CD4-positive, alpha-beta memory T cell (primary cell): Measurements from ENCODE around the gene NAV3. TPM values are rescaled to one million over a fixed set of nuclear protein-coding genes. Genes with fewer than 3 reads are reported as not detected.

Experiments
- CTCF ChIA-PET: fragments of 350-600 bp; sonication (Branson Sonifier 250); formaldehyde crosslinking; loops from one replicate; lab custom pipeline; 2021; ENCODE audit warnings: inconsistent platforms; ENCODE audit not compliant: partially characterized antibody; lab: Charles Lee
- POLR2A ChIA-PET: fragments of 350-600 bp; sonication (Branson Sonifier 250); formaldehyde crosslinking; loops from one replicate; lab custom pipeline; 2021; ENCODE audit not compliant: partially characterized antibody; lab: Charles Lee
- DNase-seq, 5 donors: peaks; one replicate each; pipeline versions ENCODE4 v3.0.0 to v3.0.0-alpha.2; 2020 to 2022; ENCODE audit warnings: mixed read lengths in 1 of 5
- H3K27ac ChIP-seq: one replicate; pipeline ENCODE4 v1.7.0; 2013; ENCODE audit warnings: low read depth, low read length
- H3K27me3 ChIP-seq: 2 replicates; pipeline ENCODE4 v1.7.0; 2013; ENCODE audit warnings: mild to moderate bottlenecking, low read length, moderate library complexity; ENCODE audit not compliant: insufficient read depth
- H3K36me3 ChIP-seq: 2 replicates; pipeline ENCODE4 v1.7.0; 2013; ENCODE audit warnings: mild to moderate bottlenecking, low read length, moderate library complexity; ENCODE audit not compliant: insufficient read depth
- H3K4me1 ChIP-seq: 2 replicates; pipeline ENCODE4 v1.7.0; 2013; ENCODE audit warnings: mild to moderate bottlenecking, low read length, moderate library complexity; ENCODE audit not compliant: insufficient read depth
- H3K4me3 ChIP-seq, 2 donors: one replicate each; pipeline ENCODE4 v1.7.0; 2013; ENCODE audit warnings: low read length in 2 of 2, mild to moderate bottlenecking in 1 of 2
- H3K9me3 ChIP-seq, 2 donors: one replicate each; pipeline ENCODE4 v1.7.0; 2013; ENCODE audit warnings: low read length in 2 of 2, control low read depth in 1 of 2; ENCODE audit not compliant: control insufficient read depth in 1 of 2
- H3K27ac Mint-ChIP-seq, 7 donors: one replicate each; pipeline ENCODE4 v1.8.0; 2020 to 2021; ENCODE audit warnings: mixed read lengths in 7 of 7, mild to moderate bottlenecking in 6 of 7, inconsistent platforms in 3 of 7, moderate library complexity in 3 of 7
- H3K27me3 Mint-ChIP-seq, 2 donors: one replicate each; pipeline ENCODE4 v1.8.0; 2020 to 2021; ENCODE audit warnings: mixed read lengths in 2 of 2
- H3K36me3 Mint-ChIP-seq, 2 donors: one replicate each; pipeline ENCODE4 v1.8.0; 2020 to 2021; ENCODE audit warnings: mixed read lengths in 2 of 2, inconsistent platforms in 1 of 2, mild to moderate bottlenecking in 1 of 2
- H3K4me1 Mint-ChIP-seq, 4 donors: one replicate each; pipeline ENCODE4 v1.8.0; 2020 to 2021; ENCODE audit warnings: mixed read lengths in 4 of 4, mild to moderate bottlenecking in 1 of 4
- H3K4me3 Mint-ChIP-seq, 8 donors: one replicate each; pipeline ENCODE4 v1.8.0; 2020 to 2021; ENCODE audit warnings: mixed read lengths in 8 of 8, mild to moderate bottlenecking in 7 of 8, moderate library complexity in 6 of 8, inconsistent platforms in 3 of 8
- H3K9me3 Mint-ChIP-seq, 8 donors: one replicate each; pipeline ENCODE4 v1.8.0; 2020 to 2021; ENCODE audit warnings: mixed read lengths in 8 of 8, mild to moderate bottlenecking in 5 of 8, inconsistent platforms in 3 of 8, moderate library complexity in 1 of 8
- intact Hi-C: fragments of 100-400 bp; cut with micrococcal nuclease; formaldehyde crosslinking; loops from one replicate; pipeline ENCODE4 v1.15.1; 2023
- polyA plus RNA-seq, 2 donors: library from polyadenylated mRNA; unstranded; fragments of 300-500 nt; fragmentation: Illumina TruSeq; gene quantifications; one replicate each; pipeline ENCODE4 v1.2.3, GENCODE V29; 2021
- total RNA-seq, 2 experiments: library from RNA; stranded (reverse); gene quantifications; one replicate each; pipeline ENCODE4 v1.2.3, GENCODE V29; 2021

NAV3 gene
- total and polyA plus RNA-seq, 4 experiments from 2014 or later = not detected

DNA sequence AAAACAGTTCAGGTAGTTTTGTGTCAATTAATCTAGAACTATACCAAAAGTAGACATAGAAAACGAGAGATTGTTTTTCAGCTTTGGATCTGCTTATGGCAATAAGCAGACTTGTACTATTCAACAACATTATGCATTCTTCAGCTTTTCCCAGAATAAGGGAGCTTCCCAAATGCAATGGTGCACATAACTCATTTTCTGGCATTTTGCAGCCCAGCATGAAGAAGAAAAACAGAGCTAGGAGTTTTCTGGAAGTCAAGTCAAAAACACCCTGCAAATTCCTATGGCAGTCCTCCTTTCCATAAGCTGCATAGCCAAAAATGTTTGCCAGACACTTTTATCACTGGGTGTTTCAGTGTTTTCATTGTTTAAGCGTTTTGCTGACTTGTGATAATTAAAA, 314.7 kb downstream of the NAV3 start:
- Histone ChIP-seq H3K4me3 (no peak overlapping the region), H3K4me1 (no peaks in the 10 kb centered on the region), H3K36me3 (no peaks in the 10 kb centered on the region), H3K27me3 (no peaks in the 10 kb centered on the region), H3K27ac (no peak overlapping the region), H3K9me3 (no peaks in the 10 kb centered on the region)
- POLR2A ChIA-PET = no interaction called here
- no peak overlapping the region for H3K4me3 Mint-ChIP-seq
- CTCF ChIA-PET = interaction anchor here (1.0 kb wide), 1 partner anchor 35 kb away, joined by 3 read pairs; no protein-coding TSS in a partner anchor
- H3K36me3 Mint-ChIP-seq = no peaks in the 10 kb centered on the region
- no peaks in the 10 kb centered on the region for H3K27me3 Mint-ChIP-seq
- intact Hi-C loops = loop anchor here (5.0 kb wide), 1 partner anchor 1592 kb away; no protein-coding TSS in a partner anchor
- no peak for DNase-seq
- H3K9me3 Mint-ChIP-seq = no peaks in the 10 kb centered on the region
- H3K27ac Mint-ChIP-seq = no peak overlapping the region
- H3K4me1 Mint-ChIP-seq = no peaks in the 10 kb centered on the region

DNA sequence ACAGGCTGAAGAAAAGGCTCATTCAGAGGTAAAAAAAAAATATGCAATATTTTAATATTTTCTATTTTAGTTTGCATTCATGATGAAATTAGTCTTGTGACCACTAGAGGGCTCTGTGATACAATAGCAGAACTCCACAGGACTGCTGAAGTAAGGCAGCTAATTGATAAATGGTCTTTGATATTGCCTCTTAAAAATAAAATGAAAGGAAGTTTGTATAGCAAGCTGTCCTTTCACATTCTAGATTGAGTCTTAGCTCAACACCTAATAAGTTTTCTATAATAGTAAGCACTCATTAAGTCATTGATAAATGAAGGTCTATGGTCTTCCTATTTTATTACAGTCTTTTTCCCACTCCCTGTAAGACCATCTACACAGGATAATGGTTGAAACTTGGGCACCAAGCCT, 315.7 kb downstream of the NAV3 start:
- no peaks in the 10 kb centered on the region for H3K9me3 Mint-ChIP-seq
- Histone ChIP-seq H3K9me3 (no peaks in the 10 kb centered on the region), H3K4me3 (no peak overlapping the region), H3K27ac (no peak overlapping the region), H3K36me3 (no peaks in the 10 kb centered on the region), H3K4me1 (no peaks in the 10 kb centered on the region), H3K27me3 (no peaks in the 10 kb centered on the region)
- intact Hi-C loops = loop anchor here (5.0 kb wide), 1 partner anchor 1591 kb away; no protein-coding TSS in a partner anchor
- ChIA-PET POLR2A (no interaction called here), CTCF (interaction anchor here (1.0 to 1.3 kb wide), 2 partner anchors 25 to 34 kb away, joined by 3 read pairs; no protein-coding TSS in a partner anchor)
- H3K27ac Mint-ChIP-seq = no peak overlapping the region
- no peak overlapping the region for H3K4me3 Mint-ChIP-seq
- H3K4me1 Mint-ChIP-seq = no peaks in the 10 kb centered on the region
- no peaks in the 10 kb centered on the region for H3K36me3 Mint-ChIP-seq
- no peaks in the 10 kb centered on the region for H3K27me3 Mint-ChIP-seq
- peak in 1 of 5 donors; percentile 2 for DNase-seq

DNA sequence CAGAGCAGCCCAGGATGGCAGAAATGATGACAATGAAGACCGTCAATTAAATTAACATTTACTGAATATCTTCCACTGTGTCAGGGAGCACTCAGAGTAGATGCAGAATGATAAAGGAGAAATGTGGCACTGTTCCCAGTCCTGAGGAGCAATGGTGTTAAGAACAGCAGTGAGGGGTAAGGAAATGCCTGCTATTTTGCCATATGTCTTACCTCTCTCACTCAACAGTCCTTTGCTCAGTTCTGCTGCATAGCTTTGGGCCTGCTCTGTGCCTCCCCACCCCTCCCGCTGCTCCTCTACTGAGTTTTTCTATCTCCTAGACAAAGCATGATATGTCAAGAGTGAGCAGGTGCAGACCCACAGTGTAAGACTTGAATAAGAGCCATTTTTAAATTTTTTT, 318.8 kb downstream of the NAV3 start:
- Mint-ChIP-seq H3K27me3 (no peaks in the 10 kb centered on the region), H3K4me3 (no peak overlapping the region), H3K27ac (no peak overlapping the region), H3K4me1 (no peaks in the 10 kb centered on the region), H3K9me3 (peaks cover 0 to 2% (median 0%) of the 10 kb centered on the region in 8 donors), H3K36me3 (no peaks in the 10 kb centered on the region)
- Histone ChIP-seq H3K36me3 (no peaks in the 10 kb centered on the region), H3K27ac (no peak overlapping the region), H3K9me3 (no peaks in the 10 kb centered on the region), H3K4me1 (no peaks in the 10 kb centered on the region), H3K4me3 (no peak overlapping the region), H3K27me3 (no peaks in the 10 kb centered on the region)
- POLR2A ChIA-PET = no interaction called here
- CTCF ChIA-PET = no interaction called here
- intact Hi-C loops = loop anchor here (5.0 kb wide), 1 partner anchor 1588 kb away; no protein-coding TSS in a partner anchor
- no peak for DNase-seq

DNA sequence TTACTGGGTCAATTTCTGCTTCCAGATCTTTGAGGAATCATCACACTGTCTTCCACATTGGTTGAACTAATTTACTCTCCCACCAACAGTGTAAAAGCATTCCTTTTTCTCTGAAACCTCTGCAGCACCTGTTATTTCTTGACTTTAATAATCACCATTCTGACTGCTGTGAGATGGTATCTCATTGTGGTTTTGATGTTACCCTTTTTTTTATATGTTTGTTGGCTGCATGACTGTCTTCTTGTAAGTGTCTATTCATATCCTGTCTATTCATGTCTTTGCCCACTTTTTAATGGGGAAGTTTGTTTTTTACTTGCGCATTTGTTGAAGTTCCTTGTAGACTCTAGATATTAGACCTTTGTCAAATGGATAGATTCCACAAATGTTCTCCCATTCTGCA, 324.9 kb downstream of the NAV3 start:
- ChIA-PET POLR2A (no interaction called here), CTCF (no interaction called here)
- Mint-ChIP-seq H3K9me3 (peaks cover 0 to 8% (median 3%) of the 10 kb centered on the region in 8 donors), H3K36me3 (no peaks in the 10 kb centered on the region), H3K27me3 (no peaks in the 10 kb centered on the region), H3K27ac (no peak overlapping the region), H3K4me3 (no peak overlapping the region), H3K4me1 (no peaks in the 10 kb centered on the region)
- Histone ChIP-seq H3K4me3 (no peak overlapping the region), H3K27me3 (no peaks in the 10 kb centered on the region), H3K36me3 (no peaks in the 10 kb centered on the region), H3K9me3 (no peaks in the 10 kb centered on the region), H3K27ac (no peak overlapping the region), H3K4me1 (no peaks in the 10 kb centered on the region)
- intact Hi-C loops = no loop called here
- no peak for DNase-seq

DNA sequence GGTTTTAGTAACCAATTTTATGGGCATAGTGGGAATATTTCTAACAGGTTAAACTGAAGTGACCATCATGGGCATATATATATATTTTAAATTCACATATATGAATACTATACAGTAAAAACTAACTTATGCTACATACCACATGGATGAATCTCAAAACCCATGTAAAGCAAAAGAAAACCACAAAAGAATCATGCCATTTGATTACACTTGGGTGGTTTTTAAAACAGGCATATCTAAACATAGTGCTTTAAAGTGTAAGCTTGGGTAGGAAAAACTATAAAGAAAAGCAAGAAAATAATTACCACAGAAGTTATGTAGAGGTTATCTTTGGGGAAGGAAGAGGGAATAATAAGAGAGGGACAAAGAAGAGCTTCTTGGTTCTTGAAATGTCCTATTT, 326.1 kb downstream of the NAV3 start:
- intact Hi-C loops = no loop called here

DNA sequence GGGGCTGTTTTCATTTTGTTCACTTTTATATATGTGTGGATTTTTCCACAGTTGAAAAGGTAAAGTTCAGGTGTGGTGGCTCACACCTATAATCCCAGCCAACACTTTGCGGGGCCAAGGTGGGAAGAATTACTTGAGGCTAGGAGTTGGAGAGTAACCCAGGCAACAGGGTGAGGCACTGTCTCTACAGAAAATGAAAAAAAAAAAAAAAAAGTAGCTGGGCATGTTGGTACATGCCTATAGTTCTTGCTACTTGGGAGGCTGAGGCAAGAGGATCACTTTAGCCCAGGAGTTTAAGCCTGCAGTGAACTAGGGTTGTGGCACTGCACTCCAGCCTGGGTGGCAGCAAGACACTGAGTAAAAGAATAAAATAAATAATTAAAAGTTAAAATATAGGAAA, 326.5 kb downstream of the NAV3 start:
- Histone ChIP-seq H3K4me3 (no peak overlapping the region), H3K27ac (no peak overlapping the region), H3K4me1 (no peaks in the 10 kb centered on the region), H3K9me3 (no peaks in the 10 kb centered on the region), H3K36me3 (no peaks in the 10 kb centered on the region), H3K27me3 (no peaks in the 10 kb centered on the region)
- H3K4me1 Mint-ChIP-seq = no peaks in the 10 kb centered on the region
- POLR2A ChIA-PET = no interaction called here
- no peaks in the 10 kb centered on the region for H3K36me3 Mint-ChIP-seq
- DNase-seq = no peak
- H3K9me3 Mint-ChIP-seq = peaks cover 0 to 8% (median 3%) of the 10 kb centered on the region in 8 donors
- no peak overlapping the region for H3K4me3 Mint-ChIP-seq
- intact Hi-C loops = no loop called here
- CTCF ChIA-PET = no interaction called here
- H3K27ac Mint-ChIP-seq = no peak overlapping the region
- no peaks in the 10 kb centered on the region for H3K27me3 Mint-ChIP-seq

More for the DNA sequence above, 326.1 kb downstream of the NAV3 start:
- no peaks in the 10 kb centered on the region for H3K9me3 ChIP-seq
- Mint-ChIP-seq H3K9me3 (peaks cover 0 to 8% (median 3%) of the 10 kb centered on the region in 8 donors), H3K27me3 (no peaks in the 10 kb centered on the region), H3K4me3 (no peak overlapping the region), H3K4me1 (no peaks in the 10 kb centered on the region), H3K36me3 (no peaks in the 10 kb centered on the region), H3K27ac (no peak overlapping the region)
- H3K27ac ChIP-seq = no peak overlapping the region
- CTCF ChIA-PET = no interaction called here
- H3K27me3 ChIP-seq = no peaks in the 10 kb centered on the region
- H3K4me3 ChIP-seq = no peak overlapping the region
- DNase-seq = no peak
- no peaks in the 10 kb centered on the region for H3K36me3 ChIP-seq
- H3K4me1 ChIP-seq = no peaks in the 10 kb centered on the region
- POLR2A ChIA-PET = no interaction called here

DNA sequence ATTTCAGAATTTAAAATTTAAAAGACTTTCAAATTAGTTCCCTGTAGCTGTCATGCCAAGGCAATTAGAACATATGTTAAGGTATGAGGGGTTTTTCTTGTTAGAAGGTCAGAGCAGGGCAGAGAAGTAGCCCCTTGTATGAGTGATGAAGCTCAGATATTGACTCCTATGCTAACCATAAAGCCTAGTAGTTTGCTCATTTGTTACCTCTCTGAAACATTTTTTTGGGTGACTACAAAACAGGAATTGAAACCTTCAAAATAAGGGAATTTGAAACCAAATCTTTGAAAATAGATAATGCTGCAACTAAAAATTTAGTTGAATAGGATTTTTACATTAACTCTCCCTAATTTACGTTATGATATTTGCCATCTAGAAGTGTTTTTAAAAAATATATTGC, 333.5 kb downstream of the NAV3 start:
- Mint-ChIP-seq H3K27me3 (no peaks in the 10 kb centered on the region), H3K4me1 (no peaks in the 10 kb centered on the region), H3K27ac (no peak overlapping the region), H3K9me3 (peaks cover 0 to 6% (median under 1%) of the 10 kb centered on the region in 8 donors), H3K36me3 (no peaks in the 10 kb centered on the region), H3K4me3 (no peak overlapping the region)
- no peak overlapping the region for H3K27ac ChIP-seq
- H3K4me3 ChIP-seq = no peak overlapping the region
- DNase-seq = no peak
- H3K4me1 ChIP-seq = no peaks in the 10 kb centered on the region
- CTCF ChIA-PET = no interaction called here
- intact Hi-C loops = no loop called here
- H3K27me3 ChIP-seq = no peaks in the 10 kb centered on the region
- H3K9me3 ChIP-seq = no peaks in the 10 kb centered on the region
- POLR2A ChIA-PET = no interaction called here
- no peaks in the 10 kb centered on the region for H3K36me3 ChIP-seq
